Measurements from ENCODE around the gene TMEM161A. TPM values are rescaled to one million over a fixed set of nuclear protein-coding genes. Genes with fewer than 3 reads are reported as not detected.

The TMEM161A gene
- total RNA-seq, 1 donor from 2014 or later = 45.2 TPM

DNA sequence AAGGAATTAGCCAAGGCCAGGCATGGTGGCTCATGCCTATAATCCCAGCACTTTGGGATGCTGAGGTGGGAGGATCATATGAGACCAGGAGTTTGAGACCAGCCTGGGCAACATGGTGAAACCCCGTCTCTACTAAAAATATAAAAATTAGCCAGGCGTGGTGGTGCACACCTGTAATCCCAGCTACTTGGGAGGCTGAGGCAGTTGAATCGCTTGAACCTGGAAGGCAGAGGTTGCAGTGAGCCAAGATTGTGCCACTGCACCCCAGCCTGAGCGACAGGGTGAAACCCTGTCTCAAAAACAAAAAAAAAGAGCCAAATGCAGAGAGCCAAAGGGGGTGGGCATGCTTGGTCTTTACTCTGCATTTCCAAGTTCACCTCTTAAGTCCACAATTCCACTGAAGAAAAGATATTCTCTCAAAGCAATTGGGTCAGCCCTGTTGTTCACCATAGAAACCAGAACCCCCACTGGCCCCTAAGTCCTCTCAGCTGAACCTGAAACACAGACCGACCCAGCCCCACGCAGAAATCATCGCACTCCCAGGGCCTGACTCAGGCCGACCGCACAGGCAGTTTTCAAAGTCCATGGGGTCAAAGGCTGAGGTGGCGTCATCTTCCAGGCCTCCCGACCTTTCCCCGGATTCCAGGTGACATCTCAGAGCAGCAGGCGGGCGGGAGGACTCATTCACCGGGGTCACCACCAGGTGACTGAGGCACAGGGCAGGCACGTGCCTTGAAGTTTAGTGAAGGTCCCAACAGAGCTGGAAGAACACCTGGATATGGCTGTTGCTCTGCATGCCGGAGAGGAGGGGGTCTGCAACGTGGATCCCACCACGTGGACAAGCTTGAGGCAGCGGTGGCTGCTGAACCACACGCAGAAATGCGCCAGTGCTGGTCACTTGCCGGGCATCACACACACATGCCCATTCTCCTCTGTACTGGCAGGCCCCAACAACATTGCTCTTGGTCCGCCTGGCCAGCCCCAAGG is 41.3 kb downstream of the TMEM161A start:
- TF ChIP-seq, protein P1, sequence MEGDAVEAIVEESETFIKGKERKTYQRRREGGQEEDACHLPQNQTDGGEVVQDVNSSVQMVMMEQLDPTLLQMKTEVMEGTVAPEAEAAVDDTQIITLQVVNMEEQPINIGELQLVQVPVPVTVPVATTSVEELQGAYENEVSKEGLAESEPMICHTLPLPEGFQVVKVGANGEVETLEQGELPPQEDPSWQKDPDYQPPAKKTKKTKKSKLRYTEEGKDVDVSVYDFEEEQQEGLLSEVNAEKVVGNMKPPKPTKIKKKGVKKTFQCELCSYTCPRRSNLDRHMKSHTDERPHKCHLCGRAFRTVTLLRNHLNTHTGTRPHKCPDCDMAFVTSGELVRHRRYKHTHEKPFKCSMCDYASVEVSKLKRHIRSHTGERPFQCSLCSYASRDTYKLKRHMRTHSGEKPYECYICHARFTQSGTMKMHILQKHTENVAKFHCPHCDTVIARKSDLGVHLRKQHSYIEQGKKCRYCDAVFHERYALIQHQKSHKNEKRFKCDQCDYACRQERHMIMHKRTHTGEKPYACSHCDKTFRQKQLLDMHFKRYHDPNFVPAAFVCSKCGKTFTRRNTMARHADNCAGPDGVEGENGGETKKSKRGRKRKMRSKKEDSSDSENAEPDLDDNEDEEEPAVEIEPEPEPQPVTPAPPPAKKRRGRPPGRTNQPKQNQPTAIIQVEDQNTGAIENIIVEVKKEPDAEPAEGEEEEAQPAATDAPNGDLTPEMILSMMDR (conservative IDR thresholded peaks at IDR 0.05) = no peak
- Mint-ChIP-seq H3K4me1 (ENCODE audit: unreplicated experiment) (no peaks in the 10 kb centered on the region), H3K36me3 (no peaks in the 10 kb centered on the region), H3K27me3 (no peaks in the 10 kb centered on the region), H3K4me3 (no peak overlapping the region), H3K27ac (peak overlapping the region; percentile 50), H3K9me3 (no peaks in the 10 kb centered on the region)
- no peak for DNase-seq (ENCODE audit: extremely low spot score, unreplicated experiment)

- Mint-ChIP-seq H3K4me3 (no peak overlapping the region), H3K36me3 (no peaks in the 10 kb centered on the region), H3K27me3 (no peaks in the 10 kb centered on the region), H3K9me3 (no peaks in the 10 kb centered on the region), H3K4me1 (ENCODE audit: unreplicated experiment) (no peaks in the 10 kb centered on the region), H3K27ac (no peak overlapping the region)
- no peak for DNase-seq (ENCODE audit: extremely low spot score, unreplicated experiment)
- TF ChIP-seq, protein P1 (conservative IDR thresholded peaks at IDR 0.05) = no peak
Measured at GRCh38 chr19:19095691-19096090, 42.6 kb downstream of the TMEM161A start.

DNA sequence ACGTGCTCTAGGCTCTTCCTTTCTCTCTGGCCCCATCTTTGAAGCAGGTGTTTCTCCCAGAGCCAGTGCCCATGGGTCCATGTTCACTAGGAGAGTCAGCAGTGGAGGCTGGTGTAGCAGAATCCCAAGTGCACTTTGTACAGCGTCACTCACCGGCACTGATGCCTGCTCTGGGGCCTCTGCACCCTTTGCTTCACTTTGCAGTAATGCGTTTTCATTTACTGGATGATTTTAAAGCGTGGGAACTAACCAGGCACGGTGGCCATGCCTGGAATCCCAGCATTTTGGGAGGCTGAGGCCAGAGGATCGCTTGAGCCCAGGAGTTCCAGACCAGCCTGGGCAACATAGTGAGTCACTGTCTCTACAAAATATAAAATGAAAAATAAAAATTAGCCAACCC is 43.8 kb downstream of the TMEM161A start:
- Mint-ChIP-seq H3K9me3 (no peaks in the 10 kb centered on the region), H3K36me3 (no peaks in the 10 kb centered on the region), H3K4me1 (ENCODE audit: unreplicated experiment) (peaks cover 4% of the 10 kb centered on the region), H3K27ac (no peak overlapping the region), H3K27me3 (no peaks in the 10 kb centered on the region), H3K4me3 (no peak overlapping the region)
- TF ChIP-seq, protein P1 (conservative IDR thresholded peaks at IDR 0.05) = no peak
- DNase-seq (ENCODE audit: extremely low spot score, unreplicated experiment) = no peak

GRCh38 chr19:19087676-19088075 is 50.6 kb downstream of the TMEM161A start:
- H3K36me3 Mint-ChIP-seq = no peaks in the 10 kb centered on the region
- no peak overlapping the region for H3K27ac Mint-ChIP-seq
- no peaks in the 10 kb centered on the region for H3K9me3 Mint-ChIP-seq
- no peak for DNase-seq (ENCODE audit: extremely low spot score, unreplicated experiment)
- peaks cover 4% of the 10 kb centered on the region for H3K4me1 Mint-ChIP-seq (ENCODE audit: unreplicated experiment)
- no peak overlapping the region for H3K4me3 Mint-ChIP-seq
- TF ChIP-seq, protein P1 (conservative IDR thresholded peaks at IDR 0.05) = no peak
- H3K27me3 Mint-ChIP-seq = no peaks in the 10 kb centered on the region

DNA sequence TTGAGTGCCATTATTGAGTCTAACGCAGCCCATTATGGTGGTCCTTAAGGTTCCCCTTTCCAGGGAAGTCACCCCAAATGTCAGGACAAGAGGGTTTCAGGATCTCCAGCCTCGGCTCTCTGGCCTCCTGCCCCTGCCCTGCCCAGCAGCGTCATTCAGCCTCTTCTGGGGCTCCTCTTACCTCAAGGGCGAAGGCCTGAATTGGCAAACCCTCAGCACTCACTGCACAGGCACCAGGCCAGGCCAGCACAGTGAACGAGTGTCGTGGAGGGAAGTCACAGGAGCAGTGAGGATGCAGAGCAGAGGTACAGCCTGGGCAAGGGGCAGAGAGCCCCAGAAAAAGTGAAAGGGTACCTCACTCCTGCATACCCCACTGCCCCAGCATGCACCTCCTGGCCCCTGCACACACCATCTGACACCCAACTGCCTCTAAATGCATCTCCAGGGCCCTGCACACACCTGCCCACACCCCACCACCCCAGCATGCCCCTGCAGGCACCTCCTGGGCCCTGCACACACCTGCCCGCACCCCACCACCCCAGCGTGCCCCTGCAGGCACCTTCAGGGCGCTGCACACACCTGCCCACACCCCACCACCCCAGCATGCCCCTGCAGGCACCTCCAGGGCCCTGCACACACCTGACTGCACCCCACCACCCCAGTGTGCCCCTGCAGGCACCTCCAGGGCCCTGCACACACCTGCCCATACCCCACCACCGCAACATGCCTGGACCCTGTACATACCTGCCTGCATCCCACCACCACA is 54.7 kb downstream of the TMEM161A start:
- peaks cover 3% of the 10 kb centered on the region for H3K36me3 Mint-ChIP-seq
- H3K9me3 Mint-ChIP-seq = no peaks in the 10 kb centered on the region
- no peak for DNase-seq (ENCODE audit: extremely low spot score, unreplicated experiment)
- H3K4me3 Mint-ChIP-seq = no peak overlapping the region
- H3K27me3 Mint-ChIP-seq = no peaks in the 10 kb centered on the region
- no peak overlapping the region for H3K27ac Mint-ChIP-seq
- TF ChIP-seq, protein P1 (conservative IDR thresholded peaks at IDR 0.05) = no peak
- peaks cover 8% of the 10 kb centered on the region for H3K4me1 Mint-ChIP-seq (ENCODE audit: unreplicated experiment)
